TTC549 (cell line): Measurements from ENCODE around the gene BRD2.

Experiments
- FAIRE-seq: peaks from 2 replicates; lab custom pipeline; 2012; peaks lifted over from hg19 to GRCh38; lab: Jason Lieb, UNC

The BRD2 gene

DNA sequence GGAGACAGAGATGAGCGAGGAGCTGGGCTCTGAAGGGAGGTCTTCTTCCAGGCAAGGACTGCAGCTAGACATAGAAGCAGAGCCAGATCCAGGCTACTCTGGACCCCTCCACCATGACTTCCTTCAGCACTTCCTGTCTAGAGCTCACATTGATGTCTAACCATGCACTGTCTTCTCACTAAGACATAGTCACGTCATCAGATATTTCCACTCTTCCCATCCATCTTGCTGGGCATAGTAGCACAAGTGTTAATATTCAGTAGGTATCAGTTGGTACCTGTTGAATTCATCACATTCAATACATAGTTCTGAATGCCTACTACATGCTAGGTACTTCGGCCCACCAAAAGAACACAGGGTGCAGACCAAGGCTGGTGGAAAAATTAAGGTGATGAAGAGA is 18.4 kb upstream of the BRD2 start:
- FAIRE-seq: no peak

DNA sequence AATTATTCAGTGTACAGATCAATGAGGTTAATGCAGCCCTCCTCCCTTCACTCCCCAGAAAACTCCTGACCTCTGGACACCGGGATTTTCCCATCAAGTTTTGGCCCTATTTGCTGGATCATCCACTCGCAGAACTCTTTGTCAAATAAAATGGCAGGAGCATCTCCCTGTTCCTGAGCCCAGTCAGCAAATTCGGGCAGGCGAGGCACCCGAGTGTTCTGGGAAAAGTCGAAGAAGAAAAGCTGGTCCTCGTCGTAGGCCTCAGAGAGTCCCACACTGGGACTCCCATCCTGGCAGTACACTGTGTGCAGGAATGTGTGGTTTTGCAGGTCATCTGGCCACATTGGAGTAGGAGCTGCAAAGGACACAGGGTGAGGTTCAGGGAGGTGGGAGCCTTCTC is 17.9 kb upstream of the BRD2 start:
- no peak for FAIRE-seq

DNA sequence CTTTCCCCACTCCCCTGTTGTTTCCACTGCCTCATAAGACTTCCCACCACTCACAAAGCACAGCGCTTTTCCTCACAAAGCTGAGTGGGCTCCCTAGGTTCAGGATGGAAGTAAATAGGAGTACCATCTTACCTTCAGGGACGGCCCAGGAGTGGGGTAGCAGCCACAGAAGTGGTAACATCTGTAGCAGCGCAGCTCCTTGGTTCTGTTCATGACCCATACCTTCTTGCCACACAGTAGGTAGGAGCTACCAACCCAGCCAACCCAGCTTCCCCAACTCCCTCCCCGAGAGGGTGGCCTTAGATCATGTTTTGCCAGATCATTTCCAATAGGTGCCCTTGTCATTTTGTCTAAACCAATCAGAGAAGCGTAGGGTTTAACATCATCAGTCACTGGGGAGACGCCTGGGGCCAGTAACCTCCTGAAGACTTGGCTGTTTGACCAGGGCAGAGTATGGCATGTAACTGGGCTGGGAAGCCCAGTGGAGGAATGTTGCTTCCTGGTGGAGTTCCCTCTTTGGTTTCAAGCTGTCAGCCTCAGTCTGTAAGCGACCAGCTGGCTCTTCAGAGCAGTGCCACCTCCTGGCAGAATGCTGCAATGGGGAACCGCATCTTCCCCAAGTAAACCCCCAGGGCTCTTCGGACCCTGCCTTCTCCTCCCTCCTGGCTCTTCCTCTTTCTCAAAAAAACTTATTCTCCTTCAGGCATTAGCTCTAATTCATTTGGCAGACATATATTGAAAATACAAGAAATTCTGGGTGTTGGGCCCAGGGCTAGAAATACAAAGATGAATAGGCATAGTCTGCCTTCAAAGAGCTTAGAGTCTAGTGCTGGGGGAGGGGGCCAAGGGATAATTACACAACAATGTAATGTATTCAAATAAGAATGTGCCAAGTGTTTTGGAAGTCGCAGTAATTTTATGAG is 15.3 kb upstream of the BRD2 start, which contains the start of gene HLA-DMA:
TSS of gene HLA-DMA (minus strand) at position 281 of the 923 bp plus-strand sequence. CDS start at position 220, 61 bp downstream.
- peak; percentile 43 for FAIRE-seq

DNA sequence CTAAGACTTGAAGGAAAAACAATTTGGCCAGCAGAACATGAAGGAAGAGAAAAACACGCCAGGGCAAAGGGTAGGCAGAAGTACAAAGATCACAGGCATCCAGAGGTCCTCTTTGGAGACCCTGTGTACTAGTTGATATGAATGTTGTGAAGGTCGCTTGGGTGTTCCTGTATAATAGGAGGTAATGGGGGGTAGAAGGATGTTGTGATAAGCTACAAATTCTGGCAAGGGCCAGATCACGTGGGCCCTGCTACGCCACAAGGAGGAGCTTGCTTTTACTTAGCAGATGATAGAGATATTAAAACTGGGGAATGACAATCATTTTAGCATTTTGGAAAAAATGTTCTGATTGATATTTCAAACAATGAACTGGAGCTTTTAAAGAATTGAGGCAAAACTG is 14.6 kb upstream of the BRD2 start:
- FAIRE-seq: no peak

DNA sequence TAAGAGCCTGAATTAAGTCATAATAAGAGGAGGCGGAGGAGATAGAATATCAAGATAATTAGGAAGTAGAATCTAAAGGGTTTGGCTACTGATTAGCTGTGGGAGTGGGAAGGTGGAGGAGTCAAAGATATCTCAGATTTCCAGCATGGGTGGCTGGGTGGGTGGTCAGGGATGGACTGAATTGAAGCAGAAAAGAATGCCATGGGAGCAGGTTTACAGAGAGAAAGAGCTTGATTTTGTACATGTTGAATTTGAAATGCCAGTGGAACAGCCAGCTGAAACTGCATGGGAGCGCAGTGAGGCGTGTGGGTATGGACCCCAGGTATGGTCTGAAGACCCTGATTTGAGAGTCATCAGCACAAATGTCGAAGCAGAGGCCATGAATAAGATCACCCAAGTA is 14.1 kb upstream of the BRD2 start:
- no peak for FAIRE-seq

DNA sequence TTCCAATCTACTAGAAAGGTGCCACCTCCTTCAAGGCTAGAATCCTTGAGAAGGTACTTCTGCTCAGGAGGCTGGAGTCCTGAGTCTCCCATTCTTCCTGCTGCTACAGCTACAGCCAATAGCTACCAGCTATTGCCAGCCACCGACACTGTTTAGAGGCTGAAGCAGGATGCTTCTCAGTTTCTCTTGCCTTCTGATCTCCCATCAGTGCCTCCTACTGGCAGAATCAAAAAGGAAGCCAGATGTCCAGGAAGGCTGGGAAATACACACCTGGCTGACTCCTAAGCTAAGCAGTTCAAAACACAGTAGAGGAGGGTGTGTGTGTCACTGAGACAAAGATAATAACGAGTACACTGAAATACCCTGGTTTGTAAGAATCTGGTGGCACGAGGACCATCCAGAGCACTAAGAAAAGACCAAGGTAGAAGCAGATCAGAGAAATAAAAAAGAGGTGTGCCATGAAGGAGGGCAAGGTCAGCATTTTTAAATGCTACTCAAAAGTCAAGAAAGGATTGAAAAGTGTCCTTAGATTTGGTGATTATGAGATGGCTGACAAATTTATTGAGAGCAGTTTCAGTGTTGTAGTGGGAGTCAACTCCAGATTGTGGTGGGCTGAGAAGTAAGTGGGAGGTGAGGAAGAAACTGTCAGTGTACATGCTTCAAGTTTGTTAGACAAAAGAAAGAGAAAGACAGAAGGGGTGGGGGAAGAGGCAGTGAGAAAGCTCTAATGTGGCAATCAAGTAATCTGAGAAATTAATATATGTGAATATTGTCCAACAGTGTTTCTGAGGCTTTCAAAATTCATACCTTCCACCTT is 13.2 kb upstream of the BRD2 start:
- FAIRE-seq: no peak

DNA sequence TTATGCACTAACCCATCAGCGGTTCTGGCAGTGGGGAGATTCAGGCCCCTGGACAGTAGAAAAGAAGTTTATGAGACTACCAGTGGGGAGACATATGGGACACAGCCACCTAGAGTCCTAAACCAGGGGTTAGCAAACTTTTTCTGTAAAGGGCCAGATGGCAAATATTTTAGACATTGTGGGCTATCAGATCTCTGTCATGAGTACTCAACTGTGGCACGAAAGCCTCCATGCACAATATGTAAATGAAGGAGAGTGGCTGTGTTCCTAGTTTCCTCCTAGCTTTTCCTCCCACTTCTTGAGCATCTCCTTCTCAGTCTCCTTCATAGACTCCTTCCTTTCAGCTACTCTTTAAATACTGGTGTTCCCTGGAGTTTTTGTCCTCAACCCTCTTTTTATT is 12.2 kb upstream of the BRD2 start:
- no peak for FAIRE-seq

DNA sequence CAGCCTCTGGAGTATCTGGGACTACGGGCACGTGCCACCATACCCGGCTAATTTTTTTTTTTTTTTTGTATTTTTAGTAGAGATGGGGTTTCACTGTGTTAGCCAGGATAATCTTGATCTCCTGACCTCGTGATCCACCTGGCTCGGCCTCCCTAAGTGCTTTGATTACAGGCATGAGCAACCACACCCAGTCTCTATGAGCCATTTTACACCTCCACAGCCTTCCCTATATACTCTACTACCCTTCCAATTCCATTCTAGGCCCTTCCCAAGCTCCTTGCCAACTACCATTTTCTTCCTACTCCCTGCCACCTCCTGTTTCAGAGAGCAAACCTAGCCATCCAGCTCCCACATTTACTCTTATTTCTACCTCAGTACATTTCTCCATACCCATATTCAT is 7.8 kb upstream of the BRD2 start:
- FAIRE-seq: no peak

DNA sequence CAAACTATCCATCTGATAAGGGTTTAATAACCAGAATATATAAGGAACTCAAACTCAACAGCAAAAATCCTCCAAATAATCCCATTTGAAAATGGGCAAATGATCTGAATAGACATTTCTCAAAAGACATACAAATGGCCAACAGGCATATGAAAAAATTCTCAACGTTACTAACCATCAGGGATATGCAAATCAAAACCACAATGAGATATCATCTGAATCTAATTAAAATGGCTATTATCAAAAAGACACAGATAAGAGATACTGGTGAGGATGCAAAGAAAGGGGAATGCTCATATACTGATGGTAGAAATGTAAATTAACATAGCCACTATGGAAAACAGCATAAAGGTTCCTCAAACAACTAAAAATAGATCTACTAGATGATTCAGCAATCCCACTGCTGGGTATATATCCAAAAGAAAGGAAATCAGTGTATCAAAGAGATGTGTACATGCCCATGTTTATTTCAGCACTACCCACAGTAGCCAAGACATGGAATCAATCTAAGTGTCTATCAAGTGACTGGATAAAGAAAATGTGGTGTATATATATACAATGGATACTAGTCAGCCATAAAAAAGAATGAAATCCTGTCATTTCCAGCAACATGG is 6.1 kb upstream of the BRD2 start:
- FAIRE-seq: no peak

DNA sequence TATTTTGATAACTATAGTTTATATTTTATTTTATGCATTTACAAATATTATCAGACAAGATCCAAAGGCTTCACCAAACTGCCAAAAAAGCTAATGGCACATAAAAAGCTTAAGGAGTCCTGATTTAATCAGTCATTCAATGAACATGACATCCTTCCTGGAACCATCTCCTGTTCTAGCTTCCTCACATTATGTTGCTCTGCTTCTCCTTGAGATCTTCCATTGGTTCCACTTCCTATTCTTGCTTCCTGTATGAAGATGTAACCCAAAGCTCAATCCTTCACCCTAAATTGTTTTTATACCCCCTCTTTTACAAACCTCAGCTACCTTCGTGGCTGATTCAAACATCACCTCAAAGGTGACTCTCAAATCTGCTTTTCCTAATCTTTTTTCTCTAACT is 4.5 kb upstream of the BRD2 start:
- no peak for FAIRE-seq

DNA sequence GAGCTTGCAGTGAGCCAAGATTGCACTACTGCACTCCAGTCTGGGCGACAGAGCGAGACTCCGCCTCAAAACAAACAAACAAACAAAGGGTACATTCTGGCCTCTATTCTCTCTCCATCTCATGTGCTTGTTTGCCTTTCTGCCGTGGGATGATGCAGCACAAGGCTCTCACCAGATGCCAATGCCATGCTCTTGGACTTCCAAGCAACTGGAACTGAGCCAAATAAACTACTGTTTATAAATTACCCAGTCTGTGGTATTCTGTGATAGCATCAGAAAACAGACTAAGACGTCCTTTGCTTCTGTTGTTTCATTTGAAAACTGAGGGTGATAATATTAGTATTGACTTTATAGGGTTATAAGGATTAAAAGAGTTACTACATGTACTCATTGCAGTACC is 3.6 kb upstream of the BRD2 start:
- no peak for FAIRE-seq

DNA sequence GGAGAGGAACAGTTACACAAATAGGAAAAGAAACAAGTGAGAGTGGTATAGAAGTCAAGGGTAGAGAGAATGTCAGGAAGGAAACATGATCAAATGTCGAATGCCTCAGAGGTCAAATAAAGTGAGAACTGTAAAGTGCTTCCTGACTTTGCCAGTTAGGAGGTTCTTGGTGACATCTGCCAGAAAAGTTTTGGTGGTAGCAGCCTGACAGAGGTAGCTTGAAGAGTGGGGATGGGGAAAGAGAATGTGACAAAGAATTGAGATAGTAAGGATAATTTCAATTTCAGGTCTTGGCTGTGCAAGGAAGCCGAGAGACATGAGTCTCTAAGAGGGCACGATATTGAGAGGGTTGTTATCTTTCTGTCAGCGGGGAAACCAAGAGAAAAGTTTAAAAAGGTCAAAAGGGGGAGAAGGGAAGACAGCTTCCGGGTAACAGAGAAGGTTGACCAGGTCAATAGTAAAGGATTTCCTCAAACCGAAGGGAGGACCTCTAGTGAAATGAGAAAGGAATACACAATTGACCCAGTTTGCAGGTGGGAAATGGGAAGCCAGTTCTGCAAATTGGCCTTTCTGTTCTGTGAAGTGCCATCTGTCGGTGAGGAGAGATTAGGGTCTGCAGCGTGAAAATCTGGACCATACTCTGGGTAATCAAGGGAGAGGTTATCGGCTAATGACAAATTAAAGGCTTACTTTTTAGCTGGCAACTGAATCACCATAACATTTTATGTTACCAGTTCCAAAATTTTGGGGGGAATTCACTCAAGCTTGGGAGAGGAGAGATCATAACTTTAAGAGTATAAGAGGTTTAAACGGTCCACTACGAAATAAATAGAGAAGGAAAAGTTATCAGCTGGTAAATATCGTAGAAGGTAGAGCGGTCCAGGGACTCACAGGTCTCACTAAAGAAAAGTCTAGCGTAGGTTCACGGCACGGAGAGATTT is 973 bp upstream of the BRD2 start:
- no peak for FAIRE-seq

DNA sequence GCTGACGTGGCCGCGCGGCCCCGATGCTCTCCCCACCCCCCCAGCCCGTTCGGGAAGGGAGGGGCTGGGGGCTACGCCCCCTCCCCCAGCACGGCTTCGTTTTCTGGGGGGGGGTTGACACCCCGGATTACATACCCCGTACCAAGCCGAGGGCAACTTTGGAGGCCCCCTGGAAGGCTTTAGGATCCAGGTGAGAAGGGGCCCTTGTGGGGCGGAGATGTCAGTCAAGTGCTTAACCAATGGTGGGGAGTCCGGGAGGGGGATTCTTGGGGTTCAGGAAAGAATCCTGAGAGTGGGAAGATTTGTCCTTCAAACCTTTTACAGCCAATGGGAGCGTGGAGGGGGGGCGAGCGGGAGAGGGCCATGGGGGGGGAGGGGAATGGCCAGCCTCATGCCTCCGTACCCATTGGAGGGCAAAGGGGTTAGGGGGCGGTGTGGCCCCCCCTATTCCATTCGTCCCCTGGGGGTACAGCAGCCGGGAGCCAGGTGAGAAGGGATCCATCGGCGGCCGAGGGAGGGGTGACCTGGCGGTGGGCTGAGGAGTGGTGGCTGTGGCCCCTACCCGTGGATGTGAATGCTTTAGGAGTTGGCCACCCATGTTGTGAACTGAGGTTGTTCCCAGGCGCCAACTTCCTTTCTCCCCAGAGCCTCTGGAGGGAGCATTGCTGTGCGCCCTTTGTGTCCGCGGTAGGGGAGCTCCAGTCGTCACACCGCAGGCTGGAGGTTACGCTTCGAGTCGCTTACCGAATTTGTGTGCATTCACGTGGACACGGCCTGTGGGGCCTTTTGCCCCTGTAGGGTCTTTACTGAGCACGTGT is 682 bp downstream of the BRD2 start:
- no peak for FAIRE-seq

DNA sequence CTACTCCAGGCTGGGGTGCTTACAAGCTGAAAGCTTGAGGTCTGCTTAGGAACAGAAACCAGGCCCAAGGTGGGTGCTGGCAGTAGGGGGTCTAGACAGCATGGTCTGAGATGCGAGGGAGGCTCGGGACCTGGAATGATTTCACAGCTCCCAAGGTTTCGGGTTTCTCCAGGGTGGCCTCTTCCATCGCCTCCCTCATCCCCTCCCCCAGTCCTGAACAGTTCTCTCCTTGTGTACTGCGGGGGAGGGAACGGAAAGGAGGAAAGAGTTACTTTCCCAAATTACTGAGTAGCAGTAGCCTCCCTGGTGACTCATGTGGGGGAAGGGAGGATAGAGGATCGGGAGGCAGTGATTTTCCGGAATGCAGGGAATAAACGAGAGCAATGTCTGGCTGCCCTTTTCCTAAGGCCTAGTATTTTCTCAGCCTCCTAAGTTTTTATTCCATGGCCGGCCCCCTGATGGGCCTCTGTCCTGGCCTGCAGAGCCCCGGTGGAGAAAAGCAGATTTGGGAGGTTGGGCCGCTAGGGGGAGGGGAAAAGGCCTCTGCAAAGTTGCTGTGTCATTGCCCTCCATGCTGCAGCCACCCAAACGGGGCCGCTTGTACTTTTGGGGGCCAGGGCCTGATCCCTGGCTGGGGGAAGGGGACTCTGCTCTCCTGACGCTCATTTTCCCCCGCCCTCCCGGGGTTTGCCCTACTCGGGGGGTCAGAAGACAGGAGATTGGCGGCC is 1.5 kb downstream of the BRD2 start:
- FAIRE-seq: peak; percentile 58

DNA sequence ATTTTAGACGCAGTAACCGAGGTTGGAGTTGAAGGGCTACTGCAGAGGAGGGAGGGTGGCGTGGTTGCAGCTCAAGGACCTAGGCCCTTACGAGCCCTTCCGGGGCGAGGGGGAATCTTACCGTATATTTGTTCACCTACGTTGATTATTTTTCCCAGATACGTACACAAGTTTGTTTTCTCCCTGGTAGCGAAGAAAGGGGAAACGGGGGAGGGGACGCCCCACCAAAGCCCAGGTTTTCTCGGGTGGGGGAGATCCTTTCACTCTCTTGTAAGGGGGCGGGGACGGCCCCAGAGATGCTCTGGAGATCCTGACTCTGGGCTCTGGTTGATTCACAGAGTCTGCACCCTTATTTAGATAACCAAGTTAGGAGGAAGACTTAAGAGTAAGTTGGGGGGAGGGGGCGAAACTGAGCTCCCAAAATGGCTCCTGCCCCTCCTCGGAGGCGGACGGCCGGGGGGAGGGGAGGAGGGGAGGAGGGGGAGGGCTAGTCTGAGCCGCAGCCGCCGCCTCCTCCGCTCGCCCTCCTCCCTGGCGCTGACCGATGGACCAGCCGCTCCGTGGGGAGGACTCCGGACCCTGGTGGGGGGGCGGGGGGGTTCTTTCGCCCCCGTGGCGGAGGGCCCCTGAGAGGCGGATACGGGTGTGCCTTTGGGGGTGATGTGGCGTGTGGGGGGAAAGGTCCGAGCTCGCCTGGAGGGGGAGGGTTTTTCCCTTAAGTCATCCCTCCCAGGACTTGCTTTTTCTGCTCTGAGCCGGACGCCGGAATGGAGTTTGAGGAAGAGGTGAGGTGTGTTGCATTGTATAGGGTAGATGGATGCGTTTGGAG is 2.2 kb downstream of the BRD2 start:
- no peak for FAIRE-seq

DNA sequence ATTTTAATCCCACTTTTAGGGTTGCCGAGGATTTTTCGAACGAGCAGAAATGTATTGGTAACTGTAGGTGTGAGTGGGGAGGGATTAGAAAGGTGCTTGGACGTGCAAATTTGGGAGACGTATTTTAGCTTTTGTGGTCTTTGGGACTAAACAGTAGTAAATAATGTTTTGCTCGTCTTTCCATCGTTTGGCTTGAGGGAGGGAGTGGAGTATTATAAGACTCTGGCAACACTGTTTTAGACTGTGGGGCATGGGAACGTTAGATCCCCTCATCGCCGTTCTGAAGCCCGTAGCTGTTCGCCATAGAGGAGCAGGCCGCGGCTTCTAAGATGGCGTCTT is 2.8 kb downstream of the BRD2 start:
- no peak for FAIRE-seq

DNA sequence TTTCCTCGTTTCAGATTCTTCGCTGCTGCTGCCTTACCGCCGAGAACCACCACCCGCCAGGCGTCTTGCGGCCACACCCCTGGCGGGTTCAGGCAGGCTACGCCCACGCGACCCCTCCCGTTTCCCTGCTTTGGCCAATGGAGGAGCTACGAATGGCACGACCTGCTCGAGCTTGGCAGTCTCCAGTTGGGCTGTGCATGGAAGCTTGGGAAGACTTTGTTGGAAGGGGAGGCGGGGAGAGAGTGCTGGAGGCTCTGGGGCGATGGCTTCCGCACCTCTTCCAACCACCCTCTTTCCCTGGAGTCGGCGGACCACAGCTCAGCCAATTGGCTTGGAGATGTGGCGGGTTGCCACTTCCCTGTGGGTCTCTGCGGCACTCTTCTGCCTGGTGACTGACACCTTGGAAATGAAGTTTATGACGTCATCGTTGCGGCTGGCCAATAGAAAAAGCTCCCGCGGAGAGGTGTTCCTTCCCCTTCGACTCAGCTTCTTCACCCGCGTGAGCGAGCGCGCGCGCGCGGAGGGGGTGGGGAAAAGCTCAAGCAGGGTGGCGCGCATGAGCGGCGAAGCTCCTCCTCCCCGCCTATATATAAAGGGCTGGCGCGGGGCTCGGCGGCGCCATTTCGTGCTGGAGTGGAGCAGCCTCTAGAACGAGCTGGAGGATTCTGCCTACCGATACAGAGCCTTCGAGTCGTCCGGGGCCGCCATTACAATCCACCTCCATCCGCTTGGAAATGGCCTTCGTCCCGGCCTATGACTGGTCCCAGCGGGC is 3.4 kb downstream of the BRD2 start:
- FAIRE-seq: peak; percentile 89

DNA sequence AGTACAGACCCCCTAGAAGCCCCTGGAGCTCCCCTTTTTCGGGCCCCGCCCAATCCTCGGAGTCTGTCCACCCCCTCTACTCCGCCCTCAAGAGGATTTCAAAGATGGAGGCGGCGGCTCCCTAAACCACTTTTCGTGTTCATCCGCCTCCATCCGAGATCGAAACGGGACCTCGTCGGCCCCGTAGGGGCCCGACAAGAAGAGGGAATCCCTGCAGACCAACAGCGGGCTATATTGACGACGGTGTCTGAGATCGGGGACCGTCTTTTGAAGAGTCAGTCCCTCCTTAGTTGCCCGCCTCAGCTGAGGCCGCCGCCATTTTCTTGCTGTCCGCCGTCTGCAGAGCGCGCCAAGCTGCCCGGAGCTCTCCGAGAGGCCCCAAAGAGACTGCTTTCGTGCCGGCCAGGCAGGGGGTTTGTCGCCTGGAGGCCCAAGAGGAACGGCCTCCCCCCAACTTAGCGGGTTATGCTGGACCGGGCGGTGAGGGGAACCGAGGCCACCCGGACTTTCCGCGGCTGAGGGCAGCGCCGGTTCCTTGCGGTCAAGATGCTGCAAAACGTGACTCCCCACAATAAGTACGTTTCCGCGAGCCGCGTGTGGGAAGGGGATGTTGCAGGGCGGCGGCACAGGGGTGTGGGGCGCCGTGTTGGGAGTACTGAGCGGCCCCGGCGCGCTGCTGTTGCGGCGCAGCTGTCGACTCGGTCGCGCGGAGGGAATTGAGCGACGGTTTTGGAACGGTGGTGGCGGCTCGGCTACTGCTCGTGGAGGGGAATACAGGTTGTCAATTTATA is 4.2 kb downstream of the BRD2 start:
- no peak for FAIRE-seq
